ENCODE results near the gene ETFBKMT.
A peak's percentile ranks its signal among the peaks of the same experiment; 100 is the strongest.
"Not testable (repeated sequence)": the region's sequence is repeated elsewhere in the genome, so short reads cannot be mapped to it uniquely, and the experiment has no call there.

The ETFBKMT gene

DNA sequence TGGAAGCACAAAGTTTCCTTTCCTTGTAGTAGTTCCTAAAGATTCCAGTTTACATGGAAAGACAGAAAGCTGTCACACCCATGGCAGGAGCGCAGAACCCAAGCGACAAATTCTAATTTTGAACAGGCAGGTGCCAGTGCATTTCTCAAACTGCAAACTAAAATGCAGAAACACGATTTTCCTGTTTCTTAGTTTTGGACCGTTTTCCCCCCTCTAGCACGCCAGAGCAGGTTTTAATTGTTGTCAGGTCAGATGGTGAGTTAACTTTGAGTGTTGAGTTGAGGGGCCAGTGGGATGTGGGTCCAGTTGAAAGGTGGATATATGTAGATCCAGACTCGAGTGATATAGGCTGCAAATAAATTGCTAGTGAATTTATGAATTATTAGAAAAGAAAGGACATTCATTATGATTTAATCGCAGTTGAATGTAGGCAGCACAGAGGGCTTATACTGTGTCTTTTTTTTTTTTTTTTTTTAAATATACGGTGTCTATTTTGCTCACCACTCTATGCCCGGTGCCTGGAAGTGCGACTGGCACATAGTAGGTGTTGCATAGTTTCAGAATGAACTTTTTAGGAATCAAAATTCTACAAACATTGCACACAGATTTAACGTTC, 909 bp upstream of the ETFBKMT start:
- no peak for DNase-seq

DNA sequence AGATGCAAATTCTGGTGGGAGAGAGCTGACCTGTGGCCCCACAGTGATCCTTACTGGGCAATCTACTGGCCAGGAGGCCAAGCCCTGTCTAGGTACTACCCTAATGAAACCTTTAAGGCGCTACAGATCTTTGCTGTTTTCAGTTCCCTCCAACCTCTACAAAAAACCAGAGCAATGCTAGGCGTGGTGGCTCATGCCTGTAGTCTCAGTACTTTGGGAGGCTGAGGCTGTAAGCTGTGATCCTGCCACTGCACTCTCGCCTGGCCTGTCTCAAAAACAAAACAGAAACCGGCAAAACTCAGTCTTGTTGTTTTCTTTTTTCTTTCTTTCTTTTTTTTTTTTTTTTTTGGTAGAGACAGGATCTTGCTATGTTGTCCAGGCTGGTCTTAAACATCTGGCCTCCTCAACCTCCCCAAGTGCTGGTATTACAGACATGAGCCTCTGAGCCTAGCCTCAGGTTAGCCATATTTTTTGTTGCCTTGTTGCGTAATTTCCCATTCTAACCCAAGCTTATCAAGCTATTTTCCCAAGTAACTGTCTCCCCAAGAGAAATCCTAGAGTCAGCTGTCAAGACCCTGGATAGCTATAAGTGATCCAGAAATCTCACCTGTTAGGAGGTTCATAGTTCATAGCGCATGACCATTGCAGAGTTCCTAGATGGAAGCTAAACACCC, 2.8 kb downstream of the ETFBKMT start:
- no peak for DNase-seq

DNA sequence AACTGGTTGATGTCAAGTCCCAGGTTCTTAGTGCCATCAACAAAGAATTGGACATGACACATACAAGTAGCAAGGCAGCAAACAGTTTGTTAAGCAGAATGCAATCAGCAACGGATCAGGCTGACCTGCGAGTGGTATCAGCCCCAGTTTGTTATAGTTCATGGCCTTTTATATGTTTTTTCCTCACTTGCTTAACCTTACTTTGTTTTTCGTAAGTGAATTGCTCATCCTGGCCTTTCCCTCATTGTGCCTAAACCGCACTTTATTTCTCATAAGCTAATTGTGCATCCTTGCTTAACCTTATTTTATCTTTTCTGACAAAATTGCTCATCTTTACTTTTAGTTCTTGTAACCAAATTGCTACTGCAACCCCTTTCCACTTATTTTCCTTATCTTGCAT, 4.1 kb downstream of the ETFBKMT start:
- no peak for DNase-seq

DNA sequence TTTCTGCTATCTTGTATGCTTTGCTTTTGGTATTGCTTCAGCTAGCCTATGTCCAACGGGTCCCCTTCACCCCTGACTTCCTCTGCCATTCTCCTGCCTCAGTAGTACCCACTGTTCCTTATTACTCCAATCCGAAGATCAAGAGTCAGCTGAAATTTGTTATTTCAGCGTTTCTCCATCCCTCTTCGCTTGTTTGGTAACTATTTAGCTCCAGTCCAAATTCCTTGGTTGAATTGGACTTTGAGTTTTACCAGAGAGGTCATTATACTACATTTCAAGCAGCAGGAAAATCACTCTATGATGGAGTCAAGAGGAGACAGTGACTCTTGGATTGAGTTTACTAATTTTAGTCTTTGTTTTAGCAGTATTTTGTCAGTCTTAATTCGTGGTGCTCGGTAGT, 4.5 kb downstream of the ETFBKMT start:
- DNase-seq: no peak

DNA sequence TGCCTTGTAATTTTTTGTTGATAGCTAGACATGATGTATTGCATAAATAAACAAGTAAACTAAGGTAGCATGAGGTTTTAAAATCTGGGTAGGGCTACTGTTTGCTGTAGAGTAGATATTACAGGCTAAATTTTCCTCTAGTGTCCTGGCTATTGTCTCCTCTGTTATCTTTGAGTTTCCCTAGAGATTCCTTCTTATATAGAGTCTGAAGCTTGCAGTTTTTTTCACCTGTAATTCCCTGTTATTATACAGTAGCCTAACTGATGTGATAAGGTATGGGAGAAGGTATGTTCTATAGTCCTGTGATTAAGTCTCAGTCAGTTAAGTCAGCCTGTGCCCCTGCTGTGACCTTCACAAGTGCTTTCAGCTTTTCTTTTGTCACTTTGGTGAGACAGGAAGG, 9.5 kb downstream of the ETFBKMT start:
- no peak for DNase-seq

DNA sequence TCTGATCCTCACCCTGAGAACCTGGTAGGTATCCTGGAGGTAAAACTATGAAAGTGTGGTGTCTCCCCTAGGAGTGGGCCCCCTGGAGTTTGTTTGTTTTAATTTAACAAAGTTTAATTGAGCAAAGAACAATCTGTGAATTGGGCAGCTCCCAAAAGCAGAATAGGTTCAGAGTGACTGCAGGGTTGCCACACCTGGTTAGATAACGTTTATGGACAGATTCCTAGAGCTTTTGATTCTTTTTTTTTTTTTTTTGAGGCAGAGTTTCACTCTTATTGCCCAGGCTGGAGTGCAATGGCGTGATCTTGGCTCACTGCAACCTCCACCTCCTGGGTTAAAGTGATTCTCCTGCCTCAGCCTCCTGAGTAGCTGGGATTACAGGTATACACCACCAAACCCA, 10.1 kb downstream of the ETFBKMT start:
- not testable (repeated sequence) for DNase-seq

DNA sequence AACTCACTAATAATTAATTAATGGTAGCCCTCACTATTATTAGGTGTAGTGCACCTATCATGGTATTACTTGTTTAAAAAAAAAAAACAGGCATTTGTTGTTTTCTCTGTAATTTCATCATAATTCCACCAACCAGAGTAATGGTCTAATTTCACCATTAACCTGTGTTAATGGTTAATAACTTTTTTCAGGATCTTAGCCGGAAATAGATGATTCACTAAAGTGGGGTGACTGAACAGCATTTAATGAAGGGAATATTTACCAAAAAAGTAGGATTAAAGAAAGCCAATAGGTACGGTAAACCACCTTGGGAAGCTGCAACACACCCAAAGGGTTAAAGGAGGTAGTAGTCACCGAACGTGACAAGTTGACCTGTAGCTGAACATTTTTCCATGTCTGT, 13.0 kb downstream of the ETFBKMT start:
- DNase-seq: no peak

DNA sequence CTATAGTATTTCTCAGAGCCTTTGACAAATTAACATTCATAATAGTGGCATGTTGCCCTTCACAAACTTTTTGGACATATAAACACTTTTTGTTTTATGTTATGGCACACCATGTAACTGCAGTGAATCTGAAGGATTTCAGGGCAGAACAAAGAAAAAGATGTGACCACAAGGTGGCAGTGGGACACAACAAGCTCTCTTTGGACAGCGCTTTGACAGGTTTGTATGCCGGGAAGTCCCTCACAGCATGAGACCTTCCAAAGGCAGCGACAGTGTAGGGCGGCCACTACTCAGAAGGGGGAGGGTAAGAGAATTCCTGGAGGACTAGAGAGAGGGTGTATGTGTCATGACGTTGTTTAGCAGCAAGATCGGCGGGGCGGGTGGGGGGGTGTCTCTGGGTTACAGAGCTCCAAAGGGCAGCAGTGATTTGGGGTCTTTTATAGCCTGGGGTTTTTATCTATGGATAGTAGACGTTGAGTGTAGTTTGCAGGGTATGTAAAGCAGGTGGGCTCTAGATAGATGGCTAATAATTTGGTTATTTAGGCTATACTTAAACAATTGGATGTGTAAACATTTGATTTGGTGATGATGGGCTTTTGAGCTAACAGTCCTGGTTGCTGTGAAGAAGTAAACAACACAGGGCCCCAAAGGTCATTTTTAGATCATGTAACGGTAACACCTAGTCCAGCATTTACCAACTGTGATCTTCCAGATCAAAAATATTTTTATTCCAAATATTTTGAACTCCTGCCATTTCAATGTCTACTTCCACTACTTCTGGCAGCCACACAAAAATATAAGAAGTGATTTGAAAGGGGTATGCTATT, 22.9 kb downstream of the ETFBKMT start:
- DNase-seq: peak; percentile 54

DNA sequence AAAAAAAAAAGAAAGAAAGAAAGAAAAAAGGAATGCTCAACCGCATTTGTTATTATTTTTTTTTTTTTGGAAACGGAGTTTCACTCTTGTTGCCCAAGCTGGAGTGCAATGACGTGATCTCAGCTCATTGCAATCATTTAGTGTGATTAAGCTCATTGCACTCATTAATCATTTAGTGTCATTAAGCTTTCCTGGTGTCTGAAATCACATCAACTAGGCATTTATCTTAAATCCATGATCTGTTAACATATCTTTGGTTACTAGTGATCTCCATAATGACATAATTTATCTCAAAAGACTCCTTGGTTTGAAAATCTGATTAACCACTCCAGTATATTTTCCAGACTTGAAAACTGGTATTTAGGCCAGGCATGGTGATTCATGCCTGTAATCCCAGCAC, 26.3 kb downstream of the ETFBKMT start:
- DNase-seq: no peak

DNA sequence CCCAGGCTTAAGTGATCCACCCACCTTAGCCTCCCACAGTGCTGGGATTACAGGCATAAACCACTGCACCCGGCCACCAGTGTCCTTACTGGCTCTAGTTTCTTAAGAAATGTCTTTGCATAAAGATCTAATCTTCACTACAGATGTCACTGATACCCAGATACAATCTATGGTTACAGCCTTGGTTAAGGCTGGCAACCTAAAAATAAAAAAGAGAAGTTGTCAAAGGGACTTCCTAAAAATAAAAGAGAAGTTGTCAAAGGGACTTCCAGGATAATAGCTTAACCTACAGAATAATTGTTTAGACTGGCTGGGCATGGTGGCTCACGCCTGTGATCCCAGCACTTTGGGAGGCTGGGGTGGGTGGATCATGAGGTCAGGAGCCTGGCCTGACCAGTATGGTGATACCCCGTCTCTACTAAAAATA, 27.6 kb downstream of the ETFBKMT start:
- no peak for DNase-seq

DNA sequence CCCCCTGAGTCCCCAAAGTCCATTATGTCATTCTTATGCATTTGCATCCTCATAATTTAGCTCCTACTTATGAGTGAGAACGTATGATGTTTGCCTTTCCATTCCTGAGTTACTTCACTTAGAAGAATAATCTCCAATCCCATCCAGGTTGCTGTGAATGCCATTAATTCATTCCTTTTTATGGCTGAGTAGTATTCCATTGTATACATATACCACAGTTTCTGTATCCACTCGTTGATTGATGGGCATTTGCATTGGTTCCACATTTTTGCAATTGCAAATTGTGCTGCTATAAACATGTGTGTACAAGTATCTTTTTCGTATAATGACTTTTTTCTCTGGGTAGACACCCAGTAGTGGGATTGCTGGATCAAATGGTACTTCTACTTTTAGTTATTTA, 30.4 kb downstream of the ETFBKMT start:
- DNase-seq: not testable (repeated sequence)

DNA sequence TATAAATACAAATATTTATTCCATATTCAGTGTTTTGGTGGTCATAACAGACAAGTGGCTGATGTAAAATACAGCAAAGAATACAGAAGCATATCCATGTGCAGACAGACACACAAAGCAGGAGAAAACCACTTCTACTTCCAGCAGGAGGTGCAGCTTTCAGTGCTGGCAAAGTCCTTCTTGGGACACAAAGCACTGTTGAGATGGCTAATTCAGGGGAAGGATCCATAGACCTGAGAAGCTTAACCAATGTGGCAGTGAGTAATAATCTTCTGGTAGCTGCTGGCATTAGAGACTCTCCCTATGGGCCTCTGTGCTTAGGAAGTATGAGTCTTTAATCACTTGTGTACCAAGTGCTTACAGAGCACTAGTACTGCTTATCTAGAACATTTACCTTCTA, 42.6 kb downstream of the ETFBKMT start:
- DNase-seq: no peak

DNA sequence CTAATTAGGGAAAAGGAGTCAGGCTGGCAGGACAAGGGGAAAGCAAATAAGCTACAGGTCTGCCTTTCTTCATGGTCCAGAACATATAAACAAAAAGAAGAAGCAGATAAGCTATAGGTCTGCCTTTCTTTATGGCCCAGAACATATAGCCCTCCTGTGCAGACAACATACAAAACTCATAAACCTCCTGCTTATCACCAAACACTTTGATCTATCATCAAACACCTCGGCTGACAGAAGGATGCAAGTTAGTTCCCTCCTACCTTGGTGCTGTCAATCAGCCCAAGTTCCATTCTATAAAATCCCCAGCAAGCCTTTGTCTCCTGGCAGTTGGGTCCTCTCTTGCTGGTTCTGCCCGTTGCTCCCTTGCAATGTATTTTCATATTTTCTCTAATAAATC, 46.1 kb downstream of the ETFBKMT start:
- no peak for DNase-seq

DNA sequence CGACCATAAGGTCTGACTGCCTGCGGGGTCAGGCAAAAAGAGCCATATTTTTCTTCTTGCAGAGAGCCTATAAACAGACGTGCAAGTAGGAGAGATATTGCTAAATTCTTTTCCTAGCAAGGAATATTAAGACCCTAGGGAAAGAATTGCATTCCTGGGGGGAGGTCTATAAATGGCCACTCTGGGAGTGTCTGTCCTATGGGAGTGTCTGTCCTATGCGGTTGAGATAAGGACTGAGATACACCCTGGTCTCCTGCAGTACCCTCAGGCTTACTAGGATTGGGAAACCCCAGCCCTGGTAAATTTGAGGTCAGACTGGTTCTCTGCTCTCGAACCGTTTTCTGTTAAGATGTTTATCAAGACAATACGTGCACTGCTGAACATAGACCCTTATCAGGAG, 48.6 kb downstream of the ETFBKMT start:
- not testable (repeated sequence) for DNase-seq

DNA sequence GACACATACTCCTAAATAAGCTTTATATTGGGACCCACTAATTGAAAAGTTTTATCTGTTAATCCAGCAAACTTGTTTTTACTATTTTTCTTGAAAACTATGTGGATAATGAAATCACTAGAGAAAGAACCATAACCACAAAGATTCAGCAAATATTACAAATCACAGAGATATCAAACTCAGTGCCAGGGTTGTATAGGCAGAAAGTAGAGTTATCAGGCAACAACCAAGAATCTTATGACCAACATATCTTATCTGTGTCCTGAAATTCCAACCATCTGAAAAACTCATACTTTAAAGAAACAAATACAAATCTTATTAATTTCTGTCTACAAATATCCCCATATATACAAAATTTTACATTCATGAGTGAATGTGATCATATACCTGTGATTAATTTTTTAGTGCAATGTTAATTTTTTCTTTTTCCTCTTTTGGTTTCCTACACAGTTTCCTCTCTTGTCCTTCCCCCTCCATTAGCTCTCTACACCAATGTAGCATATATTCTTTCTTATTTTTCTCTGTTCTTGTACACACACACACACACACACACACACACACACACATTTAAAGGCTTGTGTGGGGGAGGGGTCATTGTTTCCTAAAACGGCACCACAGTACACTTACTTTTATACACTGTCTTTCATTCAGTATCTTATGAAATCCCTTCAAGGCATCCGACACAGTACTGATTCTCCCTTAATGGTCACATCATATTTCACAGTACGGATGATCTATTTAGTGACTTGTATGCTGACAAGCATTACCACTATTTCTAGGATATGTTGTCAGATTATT, 50.7 kb downstream of the ETFBKMT start:
- no peak for DNase-seq

DNA sequence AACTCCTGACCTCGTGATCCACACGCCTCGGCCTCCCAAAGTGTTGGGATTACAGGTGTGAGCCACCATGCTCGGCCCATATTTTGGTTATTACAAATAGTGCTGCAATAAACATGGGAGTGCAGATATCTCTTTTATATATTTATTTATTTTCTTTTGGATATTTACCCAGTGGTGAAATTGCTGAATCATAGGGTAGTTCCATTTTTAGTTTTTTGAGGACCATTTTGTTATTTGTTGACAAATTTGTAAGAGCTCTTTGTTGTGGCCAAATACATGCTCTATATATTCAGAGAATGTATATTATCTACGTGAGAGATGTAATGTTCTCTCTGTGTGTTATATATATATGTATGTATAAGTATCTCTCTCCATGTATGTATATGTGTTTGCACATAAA, 53.4 kb downstream of the ETFBKMT start:
- no peak for DNase-seq

DNA sequence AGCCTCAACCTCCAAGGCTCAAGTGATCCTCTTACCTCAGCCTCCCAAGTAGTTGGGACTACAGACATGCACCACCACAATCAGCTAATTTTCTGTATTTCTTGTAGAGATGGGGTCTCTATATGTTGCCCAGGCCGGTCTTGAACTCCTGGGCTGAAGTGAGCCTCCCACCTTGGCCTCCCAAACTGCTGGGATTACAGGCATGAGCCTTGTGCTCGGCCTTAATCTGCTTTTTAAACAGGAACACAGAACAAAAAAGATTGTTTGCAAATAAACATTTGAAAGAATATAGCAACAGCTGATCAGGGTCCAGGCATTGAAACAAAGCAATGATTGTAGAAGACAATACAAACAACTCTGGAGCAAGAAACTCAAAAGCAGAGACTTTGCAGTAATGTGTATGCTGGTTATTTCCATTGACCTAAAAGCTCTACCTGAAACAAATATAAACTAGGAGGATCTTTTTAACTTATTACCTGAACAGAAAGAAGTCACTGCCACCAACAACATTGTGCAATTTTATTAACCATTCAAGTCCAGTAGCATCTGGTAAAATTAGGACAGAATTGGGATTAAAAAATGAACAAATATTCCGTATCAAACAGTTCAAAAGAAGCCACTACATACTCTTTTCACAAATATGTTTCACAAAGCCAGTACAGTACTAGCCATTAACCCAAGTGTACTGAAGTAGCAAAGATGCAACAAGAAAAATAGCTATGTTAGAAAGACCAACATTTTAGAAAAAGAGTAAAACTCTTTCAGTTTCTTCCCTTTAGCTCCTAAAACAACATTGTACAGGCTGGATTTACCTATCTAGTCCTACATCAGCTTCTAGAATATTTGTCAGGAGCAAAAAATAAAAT, 55.2 kb downstream of the ETFBKMT start:
- no peak for DNase-seq

DNA sequence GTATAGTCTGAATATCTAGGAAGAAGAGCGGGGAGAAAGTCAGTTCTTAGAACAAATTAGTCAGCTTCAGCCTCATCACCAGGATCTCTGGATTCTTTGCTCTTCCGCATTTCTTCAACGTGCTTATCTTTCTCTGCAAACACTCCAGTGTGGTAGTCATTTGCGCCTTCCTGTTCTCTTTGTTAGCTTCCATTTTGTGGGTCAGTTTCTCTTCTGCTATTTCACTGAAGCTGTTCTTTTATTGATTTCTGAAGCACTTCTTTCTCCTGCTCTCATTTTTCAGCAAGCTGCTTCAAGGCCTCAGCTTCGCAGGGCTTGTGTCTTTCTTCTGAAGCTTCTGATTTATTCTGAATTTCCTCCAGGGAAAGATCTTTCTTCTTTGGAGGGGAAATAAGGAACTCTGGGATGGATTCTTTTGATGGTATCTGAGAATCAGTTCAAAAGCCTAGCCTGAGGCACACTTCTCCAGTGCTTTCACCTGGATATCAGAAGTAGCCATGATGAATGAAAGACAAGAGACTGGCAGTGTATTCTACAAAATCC, 55.9 kb downstream of the ETFBKMT start:
- DNase-seq: no peak

DNA sequence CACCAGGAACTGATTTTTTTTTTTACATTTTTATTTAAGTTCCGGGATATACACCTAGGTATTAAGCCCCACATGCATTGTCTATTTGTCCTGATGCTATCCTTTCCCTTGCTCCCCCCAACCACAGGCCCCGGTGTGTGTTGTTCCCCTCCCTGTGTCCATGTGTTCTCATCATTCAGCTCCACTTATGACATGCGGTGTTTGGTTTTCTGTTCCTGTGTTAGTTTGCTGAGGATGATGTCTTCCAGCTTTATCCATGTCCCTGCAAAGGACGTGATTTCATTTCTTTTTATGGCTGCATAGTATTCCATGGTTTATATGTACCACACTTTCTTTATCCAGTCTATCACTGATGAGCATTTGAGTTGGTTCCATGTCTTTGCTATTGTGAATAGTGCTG, 57.5 kb downstream of the ETFBKMT start:
- not testable (repeated sequence) for DNase-seq

DNA sequence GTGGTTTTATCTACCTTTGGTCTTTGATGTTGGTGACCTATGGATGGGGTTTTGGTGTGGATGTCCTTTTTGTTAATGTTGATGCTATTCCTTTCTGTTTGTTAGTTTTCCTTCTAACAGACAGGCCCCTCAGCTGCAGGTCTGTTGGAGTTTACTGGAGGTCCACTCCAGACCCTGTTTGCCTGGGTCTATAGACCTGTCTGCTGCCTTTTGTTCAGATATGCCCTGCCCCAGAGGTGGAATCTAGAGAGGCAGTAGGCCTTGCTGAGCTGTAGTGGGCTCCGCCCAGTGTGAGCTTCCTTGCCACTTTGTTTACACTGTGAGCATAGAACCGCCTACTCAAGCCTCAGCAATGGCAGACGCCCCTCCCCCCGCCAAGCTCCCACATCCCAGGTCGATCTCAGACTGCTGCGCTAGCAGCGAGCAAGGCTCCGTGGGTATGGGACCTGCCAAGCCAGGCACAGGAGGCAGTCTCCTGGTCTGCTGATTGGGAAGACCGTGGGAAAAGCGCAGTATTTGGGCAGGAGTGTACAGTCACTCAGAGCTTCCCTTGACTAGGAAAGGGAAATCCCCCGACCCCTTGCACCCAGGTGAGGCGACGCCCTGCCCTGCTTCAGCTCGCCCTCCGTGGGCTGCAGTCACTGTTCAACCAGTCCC, 59.2 kb downstream of the ETFBKMT start:
- not testable (repeated sequence) for DNase-seq

DNA sequence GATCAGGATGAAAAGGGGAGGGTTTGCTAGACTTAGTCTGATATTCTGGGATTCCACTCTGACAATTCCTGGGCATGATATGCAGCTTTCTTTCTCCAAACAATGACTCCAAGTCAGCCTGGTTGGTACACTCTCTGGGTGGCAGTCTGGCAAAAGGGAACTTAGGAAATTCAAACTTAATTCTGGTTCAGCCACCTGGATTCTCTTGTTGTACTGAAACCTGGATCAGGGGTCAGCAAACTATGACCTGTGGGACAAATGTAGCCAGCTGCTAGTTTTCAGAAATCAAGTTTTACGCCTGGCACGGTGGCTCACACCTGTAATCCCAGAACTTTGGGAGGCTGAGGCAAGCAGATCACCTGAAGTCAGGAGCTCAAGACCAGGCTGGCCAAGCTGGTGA, 63.1 kb downstream of the ETFBKMT start:
- DNase-seq: no peak

Data from stimulated activated naive CD4-positive, alpha-beta T cell treated with Interleukin-2 at 50 U/mL for 16 hours (primary cell).